Measurements from ENCODE around the gene PMCH. TPM values are rescaled to one million over a fixed set of nuclear protein-coding genes. Genes with fewer than 3 reads are reported as not detected.
A peak's percentile ranks its signal among the peaks of the same experiment; 100 is the strongest.
"Not testable (repeated sequence)": the region's sequence is repeated elsewhere in the genome, so short reads cannot be mapped to it uniquely, and the experiment has no call there.

Gene PMCH
- total RNA-seq: not detected in 3 replicates

- no peak within 1 kb of the TSS for H3K4me3 Mint-ChIP-seq
- H3K4me1 Mint-ChIP-seq: peaks cover 7% of the 10 kb centered on the region
- DNase-seq (ENCODE audit: low spot score in 2 of 2, unreplicated experiment in 2 of 2): no peak
- no peaks in the 10 kb centered on the region for H3K9me3 Mint-ChIP-seq
- H3K36me3 Mint-ChIP-seq: no peaks in the 10 kb centered on the region
- TF ChIP-seq CTCF (IDR thresholded peaks at IDR 0.05; ENCODE audit: unreplicated experiment): no peak
- no peaks in the 10 kb centered on the region for H3K27me3 Mint-ChIP-seq (ENCODE audit: low read depth)
- no peak within 1 kb of the TSS for H3K27ac Mint-ChIP-seq
These were observed at the start of gene PMCH for GRCh38 chr12:102197789-102198188. PMCH (minus strand) TSS chr12:102197833; CDS start chr12:102197770, 63 bp downstream.

GRCh38 chr12:102240859-102241258, 43.2 kb upstream of the PMCH start:
- H3K4me1 Mint-ChIP-seq, H3K27ac Mint-ChIP-seq: not testable (repeated sequence)

GRCh38 chr12:102234599-102234998, 37.0 kb upstream of the PMCH start:
- Mint-ChIP-seq H3K27me3 (ENCODE audit: low read depth) (no peaks in the 10 kb centered on the region), H3K9me3 (peaks cover 6% of the 10 kb centered on the region), H3K27ac (no peak overlapping the region), H3K4me3 (no peak overlapping the region), H3K4me1 (peaks cover 21% of the 10 kb centered on the region), H3K36me3 (peaks cover 2% of the 10 kb centered on the region)
- TF ChIP-seq CTCF (IDR thresholded peaks at IDR 0.05; ENCODE audit: unreplicated experiment): no peak
- DNase-seq (ENCODE audit: low spot score in 2 of 2, unreplicated experiment in 2 of 2): no peak

More at GRCh38 chr12:102240859-102241258, 43.2 kb upstream of the PMCH start:
- H3K9me3 Mint-ChIP-seq: peaks cover 33% of the 10 kb centered on the region
- H3K36me3 Mint-ChIP-seq; DNase-seq (ENCODE audit: low spot score in 2 of 2, unreplicated experiment in 2 of 2); H3K27me3 Mint-ChIP-seq (ENCODE audit: low read depth); H3K4me3 Mint-ChIP-seq: not testable (repeated sequence)

- Mint-ChIP-seq H3K4me1 (peaks cover 21% of the 10 kb centered on the region), H3K9me3 (peaks cover under 1% of the 10 kb centered on the region), H3K27ac (peak overlapping the region; percentile 90), H3K27me3 (ENCODE audit: low read depth) (no peaks in the 10 kb centered on the region), H3K36me3 (no peaks in the 10 kb centered on the region), H3K4me3 (no peak overlapping the region)
- no peak for TF ChIP-seq CTCF (IDR thresholded peaks at IDR 0.05; ENCODE audit: unreplicated experiment)
- DNase-seq (ENCODE audit: low spot score in 2 of 2, unreplicated experiment in 2 of 2): no peak
These were observed 34.8 kb upstream of the PMCH start for GRCh38 chr12:102232446-102232845.

- peak overlapping the region; percentile 90 for H3K27ac Mint-ChIP-seq
- no peak overlapping the region for H3K4me3 Mint-ChIP-seq
- no peaks in the 10 kb centered on the region for H3K9me3 Mint-ChIP-seq
- H3K36me3 Mint-ChIP-seq: no peaks in the 10 kb centered on the region
- peaks cover 21% of the 10 kb centered on the region for H3K4me1 Mint-ChIP-seq
- no peak for TF ChIP-seq CTCF (IDR thresholded peaks at IDR 0.05; ENCODE audit: unreplicated experiment)
- no peak for DNase-seq (ENCODE audit: low spot score in 2 of 2, unreplicated experiment in 2 of 2)
- H3K27me3 Mint-ChIP-seq (ENCODE audit: low read depth): no peaks in the 10 kb centered on the region
These were observed 34.4 kb upstream of the PMCH start for GRCh38 chr12:102232036-102232435.

GRCh38 chr12:102227954-102228353, 30.3 kb upstream of the PMCH start:
- no peaks in the 10 kb centered on the region for H3K36me3 Mint-ChIP-seq
- H3K9me3 Mint-ChIP-seq: no peaks in the 10 kb centered on the region
- no peak for DNase-seq (ENCODE audit: low spot score in 2 of 2, unreplicated experiment in 2 of 2)
- no peak for TF ChIP-seq CTCF (IDR thresholded peaks at IDR 0.05; ENCODE audit: unreplicated experiment)
- no peak overlapping the region for H3K4me3 Mint-ChIP-seq
- peaks cover 13% of the 10 kb centered on the region for H3K4me1 Mint-ChIP-seq
- no peaks in the 10 kb centered on the region for H3K27me3 Mint-ChIP-seq (ENCODE audit: low read depth)
- no peak overlapping the region for H3K27ac Mint-ChIP-seq
